ENCODE results near the gene NACA2.

The NACA2 gene

GRCh38 chr17:61545335-61545938, 45.6 kb downstream of the NACA2 start:
- no peak for TF ChIP-seq CTCF (IDR thresholded peaks at IDR 0.05; ENCODE audit: unreplicated experiment in 3 of 3)
- H3K4me3 Mint-ChIP-seq: no peak overlapping the region
- H3K36me3 Mint-ChIP-seq (ENCODE audit: low read depth): peaks cover 14% of the 10 kb centered on the region
- no peaks in the 10 kb centered on the region for H3K4me1 Mint-ChIP-seq
- peaks cover 35% of the 10 kb centered on the region for H3K9me3 Mint-ChIP-seq
- no peak overlapping the region for H3K27ac Mint-ChIP-seq
- H3K27me3 Mint-ChIP-seq (ENCODE audit: low read depth): peaks cover 14% of the 10 kb centered on the region

- TF ChIP-seq CTCF (IDR thresholded peaks at IDR 0.05; ENCODE audit: unreplicated experiment in 3 of 3): no peak
- H3K36me3 Mint-ChIP-seq (ENCODE audit: low read depth): peaks cover 19% of the 10 kb centered on the region
- no peak overlapping the region for H3K27ac Mint-ChIP-seq
- H3K4me3 Mint-ChIP-seq: no peak overlapping the region
- no peaks in the 10 kb centered on the region for H3K4me1 Mint-ChIP-seq
- H3K9me3 Mint-ChIP-seq: peaks cover 45% of the 10 kb centered on the region
- H3K27me3 Mint-ChIP-seq (ENCODE audit: low read depth): peaks cover 9% of the 10 kb centered on the region
Measured at GRCh38 chr17:61543786-61544415, 47.1 kb downstream of the NACA2 start.

- Mint-ChIP-seq H3K9me3 (peaks cover 45% of the 10 kb centered on the region), H3K27me3 (ENCODE audit: low read depth) (peaks cover 9% of the 10 kb centered on the region), H3K4me3 (no peak overlapping the region), H3K36me3 (ENCODE audit: low read depth) (peaks cover 19% of the 10 kb centered on the region), H3K27ac (no peak overlapping the region), H3K4me1 (no peaks in the 10 kb centered on the region)
- TF ChIP-seq CTCF (IDR thresholded peaks at IDR 0.05; ENCODE audit: unreplicated experiment in 3 of 3): no peak
Measured at GRCh38 chr17:61542027-61542426, 49.0 kb downstream of the NACA2 start.

- peaks cover 19% of the 10 kb centered on the region for H3K36me3 Mint-ChIP-seq (ENCODE audit: low read depth)
- no peak overlapping the region for H3K4me3 Mint-ChIP-seq
- no peak overlapping the region for H3K27ac Mint-ChIP-seq
- H3K9me3 Mint-ChIP-seq: peaks cover 45% of the 10 kb centered on the region
- H3K27me3 Mint-ChIP-seq (ENCODE audit: low read depth): peaks cover 9% of the 10 kb centered on the region
- TF ChIP-seq CTCF (IDR thresholded peaks at IDR 0.05; ENCODE audit: unreplicated experiment in 3 of 3): no peak
- no peaks in the 10 kb centered on the region for H3K4me1 Mint-ChIP-seq
Measured at GRCh38 chr17:61540874-61541273, 50.1 kb downstream of the NACA2 start.

All from nephron (organoid).